Suprapubic skin (tissue), 3 donors: ENCODE results near the gene DCN.

ENCODE experiments used
- EP300 ChIP-seq: sonication (generic); formaldehyde crosslinking; IDR thresholded peaks from one replicate; pipeline ENCODE4 v1.6.1; 2017; ENCODE audit warnings: antibody characterized with exemption
- TF ChIP-seq, protein P1 (sequence below), 2 donors: fragments of 200-600 bp in 1 of 2; fragments of 450-650 bp in 1 of 2; sonication (generic) in 1 of 2; IDR thresholded peaks; one replicate each; pipeline ENCODE4 v1.5.1; 2016 to 2019; ENCODE audit warnings: antibody characterized with exemption in 2 of 2, mild to moderate bottlenecking in 1 of 2, moderate library complexity in 1 of 2

DNA sequence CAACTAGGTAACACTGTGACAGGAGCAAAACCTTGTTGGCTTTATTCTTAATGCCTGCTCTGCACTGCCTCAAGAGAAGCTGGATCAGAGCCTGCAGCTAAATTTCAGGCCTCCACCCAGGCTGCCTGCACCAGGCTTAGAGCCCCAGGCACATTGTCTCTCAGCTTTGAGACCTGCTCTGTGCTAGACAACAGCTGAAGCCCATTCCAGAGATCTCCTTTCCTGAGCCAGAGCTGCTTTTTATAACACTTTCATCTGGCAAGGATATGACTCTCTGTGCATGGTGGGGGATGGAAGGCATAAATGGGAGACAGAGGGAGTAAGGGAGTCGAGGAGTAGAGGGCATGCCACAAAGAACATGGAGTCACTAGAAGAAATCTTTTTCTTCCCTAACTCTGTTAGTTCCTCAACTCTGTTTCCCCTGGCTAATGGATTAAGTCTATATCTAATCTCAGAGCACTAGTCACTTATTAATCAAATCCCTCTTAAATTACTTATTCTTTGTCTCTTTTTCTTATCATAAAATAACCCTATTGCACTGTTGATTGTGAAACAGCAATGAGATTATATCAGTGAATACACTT lies 44.2 kb downstream of the DCN start:
- TF ChIP-seq, protein P1, sequence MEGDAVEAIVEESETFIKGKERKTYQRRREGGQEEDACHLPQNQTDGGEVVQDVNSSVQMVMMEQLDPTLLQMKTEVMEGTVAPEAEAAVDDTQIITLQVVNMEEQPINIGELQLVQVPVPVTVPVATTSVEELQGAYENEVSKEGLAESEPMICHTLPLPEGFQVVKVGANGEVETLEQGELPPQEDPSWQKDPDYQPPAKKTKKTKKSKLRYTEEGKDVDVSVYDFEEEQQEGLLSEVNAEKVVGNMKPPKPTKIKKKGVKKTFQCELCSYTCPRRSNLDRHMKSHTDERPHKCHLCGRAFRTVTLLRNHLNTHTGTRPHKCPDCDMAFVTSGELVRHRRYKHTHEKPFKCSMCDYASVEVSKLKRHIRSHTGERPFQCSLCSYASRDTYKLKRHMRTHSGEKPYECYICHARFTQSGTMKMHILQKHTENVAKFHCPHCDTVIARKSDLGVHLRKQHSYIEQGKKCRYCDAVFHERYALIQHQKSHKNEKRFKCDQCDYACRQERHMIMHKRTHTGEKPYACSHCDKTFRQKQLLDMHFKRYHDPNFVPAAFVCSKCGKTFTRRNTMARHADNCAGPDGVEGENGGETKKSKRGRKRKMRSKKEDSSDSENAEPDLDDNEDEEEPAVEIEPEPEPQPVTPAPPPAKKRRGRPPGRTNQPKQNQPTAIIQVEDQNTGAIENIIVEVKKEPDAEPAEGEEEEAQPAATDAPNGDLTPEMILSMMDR (IDR thresholded peaks at IDR 0.05), result no peak
- TF ChIP-seq EP300, result no peak
